ENCODE results near the gene ROS1.

ROS1 gene

DNA sequence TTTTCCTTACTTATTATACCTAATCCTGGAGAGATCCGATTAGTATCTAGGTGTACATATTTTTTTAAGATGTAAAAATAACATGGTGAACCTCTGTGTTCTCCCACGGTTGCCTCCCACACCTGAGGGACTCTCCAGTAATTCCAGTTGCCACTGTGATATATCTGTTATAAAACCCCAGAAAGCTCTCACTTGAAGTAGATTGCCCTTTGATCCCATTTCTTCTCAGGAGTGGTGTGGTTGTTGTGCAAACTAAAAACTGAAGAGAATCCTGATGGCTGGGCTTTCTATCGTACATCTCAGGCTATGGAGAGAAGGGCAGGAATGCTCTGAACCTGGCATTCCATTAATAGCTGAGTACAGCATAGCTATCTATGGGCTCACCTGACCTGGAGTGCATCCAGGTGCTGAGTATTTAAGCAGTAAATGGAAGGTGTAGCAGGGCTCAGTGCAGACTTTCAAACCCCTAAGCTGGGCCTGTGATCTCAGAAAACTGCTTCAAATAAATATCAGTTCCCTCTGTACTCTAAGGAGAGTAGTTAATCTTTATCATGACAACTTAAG, 119.4 kb downstream of the ROS1 start:
- DNase-seq, result no peak

DNA sequence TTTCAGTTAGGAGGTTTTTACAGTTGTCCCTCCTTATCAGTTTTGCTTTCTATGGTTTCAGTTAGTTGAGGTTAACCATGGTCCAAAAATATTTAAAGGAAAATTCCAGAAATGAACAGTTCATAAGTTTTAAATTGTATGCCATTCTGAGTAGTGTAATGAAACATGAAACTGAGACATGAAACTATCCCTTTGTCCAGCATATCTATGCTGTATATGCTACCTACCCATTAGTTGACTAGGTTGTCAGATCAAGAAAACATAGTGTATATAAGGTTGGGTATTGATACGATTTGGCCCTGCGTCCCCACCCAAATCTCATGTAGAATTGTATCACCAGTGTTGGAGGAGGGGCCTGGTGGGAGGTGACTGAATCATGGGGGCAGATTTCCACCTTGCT, 121.3 kb downstream of the ROS1 start:
- no peak for DNase-seq

DNA sequence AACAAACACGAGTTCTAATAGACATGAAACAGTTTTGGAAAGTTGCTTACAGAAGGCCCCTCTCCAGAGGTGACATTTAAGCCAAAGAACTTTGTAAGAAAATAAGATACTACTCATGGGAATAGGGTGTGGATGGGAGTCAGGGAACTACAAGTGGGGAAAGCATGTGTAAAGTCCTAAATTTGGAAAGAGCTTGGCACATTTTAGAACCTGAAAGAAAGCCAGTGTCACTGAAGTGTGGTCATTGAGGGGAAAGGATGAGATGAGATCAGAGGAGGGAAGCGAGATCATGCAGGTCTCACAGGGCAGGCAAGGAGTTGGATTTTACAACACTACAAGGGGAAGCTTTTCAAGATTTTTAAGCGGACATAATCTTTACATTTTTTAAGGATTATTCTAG, 122.4 kb downstream of the ROS1 start:
- DNase-seq, result no peak

DNA sequence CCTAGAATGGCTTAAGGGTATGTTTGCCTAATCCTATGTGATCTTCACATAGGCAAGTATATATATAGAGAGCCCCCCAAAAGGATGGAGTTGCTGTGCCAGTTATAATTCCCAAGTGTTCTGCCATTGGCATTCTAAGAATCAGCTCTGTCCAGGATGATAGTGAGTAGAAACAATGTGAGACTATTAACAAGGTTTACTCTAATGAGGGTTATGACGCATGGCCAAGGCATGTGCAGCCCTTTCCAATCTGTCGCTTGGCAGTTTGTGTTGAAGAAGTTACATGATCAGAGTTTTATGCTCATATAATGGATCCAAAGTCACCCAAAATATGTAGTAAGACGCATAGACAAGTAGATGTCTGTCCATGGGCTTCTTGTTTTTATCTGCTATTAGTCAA, 126.8 kb downstream of the ROS1 start:
- no peak for DNase-seq

DNA sequence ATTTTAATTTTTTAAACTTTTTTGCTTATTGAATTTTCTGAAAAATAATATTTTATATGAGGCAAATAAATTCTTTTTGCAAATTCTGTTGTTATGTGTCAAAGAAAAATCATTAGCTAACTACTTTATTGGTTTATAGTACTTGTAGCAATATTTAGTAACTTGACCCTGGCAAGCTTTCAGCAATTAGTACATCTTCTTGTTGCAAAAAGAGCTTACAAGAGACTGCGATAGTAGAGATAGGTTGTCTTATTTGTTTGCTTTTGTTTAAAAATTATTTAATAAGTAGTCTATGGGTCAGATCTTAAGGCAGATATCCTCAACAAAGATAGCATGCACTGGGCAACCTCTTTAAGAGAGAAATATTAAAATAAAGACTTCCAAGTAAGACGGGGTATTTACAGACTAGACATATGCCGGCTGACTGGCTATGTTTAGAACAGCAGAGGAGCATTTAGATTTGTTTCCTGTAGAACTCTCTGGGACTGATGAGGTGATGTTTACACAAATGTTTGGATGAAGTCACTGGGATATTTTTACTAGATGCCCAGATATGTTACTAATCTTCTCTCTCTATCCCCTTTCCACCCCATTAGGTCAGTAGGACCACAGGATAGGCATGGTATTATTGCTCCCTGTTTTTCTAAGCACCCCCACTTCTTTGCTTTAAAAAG, 135.4 kb downstream of the ROS1 start:
- DNase-seq, result no peak

DNA sequence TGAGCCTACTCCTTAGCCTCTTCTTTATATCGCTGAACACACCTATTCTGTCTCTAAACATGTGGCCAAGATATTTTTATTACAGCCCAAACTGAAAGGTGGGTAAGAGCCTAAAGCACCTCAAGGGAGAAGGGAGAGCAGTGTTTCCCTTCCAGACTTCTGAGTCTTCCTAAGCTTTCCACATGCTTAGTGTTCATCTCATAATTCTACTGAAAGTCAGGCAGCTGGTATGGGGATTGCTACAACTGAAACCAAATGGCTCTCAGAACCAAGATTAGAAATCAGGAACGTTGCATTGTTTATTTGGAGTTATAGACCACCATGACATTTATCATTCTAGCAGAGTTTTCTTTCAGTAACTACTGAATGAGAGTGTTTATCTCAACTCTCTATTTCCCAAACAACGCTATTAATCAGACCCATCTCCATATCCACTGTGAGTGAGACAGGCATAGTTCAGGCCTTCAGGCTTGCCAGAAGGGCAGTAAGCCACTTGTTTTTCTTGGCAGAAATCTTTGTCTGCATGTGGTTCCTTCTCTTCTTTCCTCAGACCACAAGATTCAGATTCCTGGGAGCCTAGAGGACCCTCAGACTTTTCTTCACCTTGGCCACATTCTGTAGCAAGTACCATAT, 137.5 kb downstream of the ROS1 start:
- DNase-seq, result no peak

DNA sequence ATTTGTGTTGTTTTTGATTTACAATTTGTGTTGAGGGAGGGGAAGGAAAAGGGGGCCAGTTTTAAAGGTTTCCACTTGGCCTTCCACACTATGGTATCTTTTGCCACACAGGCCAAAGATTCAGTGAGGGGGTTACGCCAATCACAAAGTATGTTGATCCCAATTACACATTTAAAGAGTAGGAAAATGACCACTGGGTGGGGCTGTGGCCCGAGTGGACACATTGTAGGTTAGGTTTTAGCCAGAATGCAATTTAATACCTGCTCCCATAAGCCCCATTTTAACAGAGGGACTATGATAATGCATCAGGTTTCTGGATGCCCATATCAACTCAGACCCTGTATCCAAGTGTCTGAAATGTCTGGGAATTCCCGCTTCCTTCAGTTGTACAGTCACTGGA, 144.8 kb downstream of the ROS1 start:
- no peak for DNase-seq

DNA sequence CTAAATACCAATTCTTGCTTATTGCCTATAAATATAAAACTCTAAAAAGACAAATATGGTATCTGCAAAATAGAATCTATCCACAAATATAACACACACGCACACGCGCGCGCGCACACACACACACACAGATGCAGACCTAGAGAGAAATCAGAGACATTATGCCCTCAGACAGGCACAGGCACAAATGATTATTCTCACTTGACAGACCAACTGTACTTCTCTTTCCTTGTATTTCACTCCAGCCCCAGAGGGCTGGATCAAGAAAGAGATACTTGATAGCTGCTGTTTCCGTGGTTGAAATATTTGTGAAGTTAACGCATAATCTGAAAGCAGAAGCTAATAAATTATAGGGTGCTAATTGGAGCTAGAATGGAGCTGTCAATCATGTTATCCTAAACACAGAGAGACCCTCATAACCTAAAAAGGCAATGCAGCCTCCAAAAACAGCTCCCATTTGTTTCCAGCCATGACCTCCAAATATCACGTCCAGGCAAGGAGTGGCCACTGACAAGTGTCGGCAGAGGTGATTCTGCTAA, 148.9 kb downstream of the ROS1 start:
- DNase-seq, result no peak

DNA sequence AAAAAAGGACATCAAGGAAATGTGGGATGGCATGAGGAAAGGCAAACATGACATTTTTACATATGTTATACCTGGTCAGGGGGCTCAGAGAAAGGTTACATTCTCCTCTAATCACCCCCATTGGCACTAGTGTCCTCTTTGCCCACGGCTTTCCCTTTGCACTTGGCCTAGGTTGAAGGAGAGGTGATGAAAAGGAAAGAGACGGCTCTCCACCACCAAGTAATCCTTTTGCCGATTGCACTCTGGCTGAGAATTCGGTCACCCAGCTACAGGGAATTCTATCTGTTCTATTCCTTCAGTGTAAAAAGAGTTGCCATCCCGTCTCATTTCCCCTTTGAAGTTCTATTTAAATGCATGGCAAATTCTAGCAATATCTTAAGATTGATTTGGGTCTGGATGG, 150.0 kb downstream of the ROS1 start:
- DNase-seq, result no peak

DNA sequence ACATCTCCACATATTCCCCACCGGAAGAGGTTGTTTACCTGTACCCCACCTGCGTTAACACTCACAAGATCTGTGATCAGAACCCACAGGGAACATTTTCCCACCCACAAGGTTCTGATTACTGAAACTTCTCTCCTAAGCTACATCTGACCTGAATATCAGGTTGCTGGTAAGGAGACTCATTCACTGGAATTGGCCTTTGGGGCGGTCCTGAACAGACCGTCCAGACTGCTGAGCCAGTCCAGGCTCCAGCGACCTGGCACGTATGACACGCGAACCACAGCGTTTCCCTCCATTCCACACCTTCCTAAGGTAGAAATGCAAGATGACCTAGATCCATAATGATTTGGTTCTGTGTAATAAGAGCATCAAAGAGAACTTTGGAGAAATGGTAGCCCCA, 150.5 kb downstream of the ROS1 start:
- DNase-seq, result no peak

DNA sequence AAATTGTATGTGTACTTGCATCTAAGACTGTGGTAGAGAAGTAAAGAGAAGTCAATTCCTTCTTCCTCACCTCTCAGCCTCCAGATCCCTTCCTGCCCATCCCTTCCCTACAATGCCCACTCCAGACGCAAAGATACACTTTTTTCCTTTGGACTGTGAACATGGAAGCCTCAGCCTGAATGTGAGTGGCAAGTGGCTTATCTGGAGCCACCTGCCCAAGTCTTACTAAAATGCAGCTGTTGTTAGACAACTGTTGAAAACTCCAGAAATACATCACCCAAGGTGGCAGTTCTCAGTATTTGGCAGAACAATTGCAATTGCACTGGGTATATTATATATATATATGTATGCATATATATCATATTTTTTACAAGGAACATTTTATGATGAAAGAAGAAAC, 152.9 kb downstream of the ROS1 start:
- DNase-seq, result no peak

DNA sequence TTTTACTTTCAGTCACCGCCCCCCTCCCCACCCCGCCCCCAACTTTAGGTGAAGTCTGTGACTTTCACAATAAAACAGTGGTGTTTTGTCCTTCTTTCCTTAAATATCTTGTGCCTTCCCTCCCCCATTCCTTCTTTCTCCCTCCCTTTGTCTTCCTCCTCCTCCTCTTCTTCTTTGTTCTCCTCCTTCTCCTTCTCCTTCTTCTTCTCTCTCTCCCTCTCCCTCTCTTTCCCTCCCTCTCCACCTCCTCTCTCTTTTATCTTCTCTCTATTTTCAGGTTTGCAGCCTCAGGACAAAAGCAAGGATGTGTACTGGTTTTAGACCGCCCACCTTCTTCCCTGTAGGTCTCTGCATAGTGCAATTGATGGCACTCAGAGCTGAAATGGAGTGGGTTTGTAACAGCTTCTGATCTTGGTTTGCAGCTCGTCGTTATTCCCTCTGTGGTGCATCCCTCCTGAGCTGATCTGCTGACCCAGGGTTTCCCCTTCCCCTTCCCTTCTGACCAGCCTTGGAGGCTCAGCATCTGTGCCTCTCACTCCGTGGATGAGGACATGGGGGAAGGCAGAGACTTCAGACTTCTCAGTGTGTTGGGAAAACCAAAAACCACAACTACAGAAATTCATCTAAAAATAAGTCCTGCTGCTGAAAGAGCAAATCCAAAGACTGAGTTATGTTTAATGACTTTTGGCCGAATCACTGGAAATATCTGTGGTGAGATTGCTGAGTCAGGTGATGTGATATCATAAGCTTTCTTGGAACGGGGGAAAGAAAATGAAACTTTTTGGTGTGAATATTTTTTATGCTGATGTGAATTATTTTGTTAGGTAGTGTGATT, 153.5 kb downstream of the ROS1 start:
- DNase-seq, result no peak

DNA sequence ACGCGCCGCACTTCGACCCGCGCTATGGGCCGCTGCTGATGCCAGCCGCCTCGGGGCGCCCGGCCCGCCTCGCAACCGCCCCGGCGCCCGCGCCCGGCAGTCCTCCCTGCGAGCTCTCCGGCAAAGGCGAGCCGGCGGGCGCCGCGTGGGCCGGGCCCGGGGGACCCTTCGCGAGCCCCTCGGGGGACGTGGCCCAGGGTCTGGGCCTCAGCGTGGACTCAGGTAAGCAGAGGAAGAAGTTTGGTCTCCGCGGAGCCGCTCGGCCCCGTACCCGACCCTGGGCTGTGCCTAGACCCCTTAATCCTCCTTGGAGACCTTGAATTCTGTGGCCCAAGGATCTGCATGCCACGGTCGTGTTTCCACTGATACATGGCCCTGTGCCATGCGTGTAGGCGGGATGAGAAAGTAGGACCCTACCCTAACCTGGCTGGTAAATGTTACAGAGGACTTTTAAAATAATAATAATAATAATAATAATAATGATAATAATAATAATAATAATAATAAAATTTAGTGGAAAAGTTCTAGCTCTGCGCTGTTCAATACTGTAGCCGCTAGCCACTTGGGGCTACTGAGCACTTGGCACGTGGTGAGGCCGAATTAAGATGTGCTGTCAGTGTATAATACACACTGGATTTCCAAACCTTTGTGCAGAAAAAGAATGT, 154.8 kb downstream of the ROS1 start:
- no peak for DNase-seq

DNA sequence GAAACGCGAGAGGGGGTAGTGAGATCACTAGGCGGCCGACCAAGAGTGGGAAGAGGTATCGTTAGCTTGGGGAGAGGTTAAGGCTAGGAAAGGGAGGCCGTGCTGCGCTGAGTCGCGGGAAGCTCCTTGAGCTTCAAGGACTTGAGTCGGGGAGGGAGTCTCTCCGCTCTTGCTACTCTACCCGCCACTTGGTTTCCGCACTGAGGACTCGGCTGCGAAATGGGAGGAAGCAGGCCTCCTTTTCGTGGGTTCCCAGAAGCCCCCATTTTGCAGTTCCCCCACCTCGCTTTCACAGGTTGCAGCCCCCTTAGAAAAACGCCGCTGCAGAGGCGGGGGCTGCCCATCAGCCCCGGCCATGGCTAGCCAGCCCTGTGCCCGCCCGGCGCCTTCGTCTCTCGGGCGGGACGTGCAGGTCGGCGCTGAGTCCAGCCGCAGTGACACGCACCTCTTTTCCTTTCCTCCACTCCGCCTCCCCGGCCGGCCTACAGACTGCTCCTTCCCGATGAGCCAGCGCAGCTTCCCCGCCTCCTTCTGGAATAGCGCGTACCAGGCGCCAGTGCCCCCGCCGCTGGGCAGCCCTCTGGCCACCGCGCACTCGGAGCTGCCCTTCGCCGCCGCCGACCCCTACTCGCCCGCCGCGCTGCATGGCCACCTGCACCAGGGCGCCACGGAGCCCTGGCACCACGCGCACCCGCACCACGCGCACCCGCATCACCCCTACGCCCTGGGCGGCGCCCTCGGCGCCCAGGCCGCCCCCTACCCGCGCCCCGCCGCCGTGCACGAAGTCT, 155.5 kb downstream of the ROS1 start:
- DNase-seq, result no peak

DNA sequence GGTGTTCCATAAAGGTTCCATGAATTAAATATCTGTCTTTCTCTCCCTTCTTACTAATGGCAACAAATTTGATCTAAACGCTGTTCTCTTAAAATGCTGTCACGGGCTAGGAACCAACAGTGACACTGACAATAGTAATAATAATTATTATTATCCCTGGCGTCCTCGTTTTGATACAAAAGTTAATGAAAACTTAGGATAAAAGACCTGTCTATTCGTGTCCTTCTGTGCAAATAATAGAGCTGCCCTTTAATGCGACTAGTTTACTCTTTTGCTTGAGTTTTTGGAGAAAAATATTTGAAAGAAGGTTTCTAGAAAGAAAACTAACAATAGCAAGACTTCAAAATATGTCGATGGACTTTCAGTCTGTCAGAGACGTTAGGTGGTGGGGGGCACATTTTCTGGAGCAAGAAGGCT, 156.1 kb downstream of the ROS1 start:
- DNase-seq, result no peak

DNA sequence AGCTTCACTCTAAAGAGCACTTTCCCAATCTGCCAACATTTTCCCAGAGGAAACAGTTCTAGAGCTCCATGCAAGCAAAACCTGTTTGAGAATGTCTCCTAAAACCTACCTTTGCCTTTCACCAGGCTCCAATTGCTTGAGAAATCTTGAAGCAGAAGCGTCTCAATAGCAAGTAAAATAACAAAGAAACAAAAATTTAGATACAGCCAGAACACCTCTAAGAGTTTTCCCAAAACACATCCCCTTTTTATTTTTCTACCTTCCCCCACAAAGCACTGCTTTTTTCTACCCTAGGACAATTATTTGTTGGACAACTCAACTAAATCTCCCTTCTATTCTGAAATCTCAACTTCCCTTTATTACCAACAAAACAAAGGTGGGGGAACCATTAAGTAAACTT, 156.8 kb downstream of the ROS1 start:
- DNase-seq, result no peak

DNA sequence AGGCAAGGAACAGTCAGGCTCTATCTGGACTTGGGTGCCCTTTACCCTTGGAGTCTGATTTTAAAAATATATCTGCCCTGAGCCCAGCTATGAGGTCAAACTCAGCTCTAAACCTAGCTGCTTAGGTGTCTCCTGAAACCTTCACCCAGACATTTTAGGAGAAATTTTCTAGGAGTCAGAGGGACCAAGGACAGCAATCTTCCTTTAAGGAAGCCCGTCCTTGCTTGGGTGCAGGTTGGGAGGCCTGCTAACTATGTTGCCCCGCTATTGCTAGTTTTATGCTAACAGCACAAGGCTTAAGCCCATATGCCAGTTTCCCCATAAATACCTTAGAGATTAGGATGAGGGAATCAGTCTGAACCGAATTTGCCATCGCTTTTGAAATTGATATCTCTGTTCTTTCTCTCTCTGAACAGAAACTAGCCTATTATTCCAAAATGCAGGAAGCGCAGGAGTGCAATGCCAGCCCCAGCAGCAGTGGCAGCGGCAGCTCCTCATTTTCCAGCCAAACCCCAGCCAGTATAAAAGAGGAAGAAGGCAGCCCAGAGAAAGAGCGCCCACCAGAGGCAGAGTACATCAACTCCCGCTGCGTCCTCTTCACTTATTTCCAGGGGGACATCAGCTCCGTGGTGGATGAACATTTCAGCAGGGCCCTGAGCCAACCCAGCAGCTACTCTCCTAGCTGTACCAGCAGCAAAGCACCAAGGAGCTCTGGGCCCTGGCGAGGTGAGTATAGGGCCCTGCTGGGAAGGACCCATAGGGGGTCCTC, 157.8 kb downstream of the ROS1 start:
- no peak for DNase-seq

DNA sequence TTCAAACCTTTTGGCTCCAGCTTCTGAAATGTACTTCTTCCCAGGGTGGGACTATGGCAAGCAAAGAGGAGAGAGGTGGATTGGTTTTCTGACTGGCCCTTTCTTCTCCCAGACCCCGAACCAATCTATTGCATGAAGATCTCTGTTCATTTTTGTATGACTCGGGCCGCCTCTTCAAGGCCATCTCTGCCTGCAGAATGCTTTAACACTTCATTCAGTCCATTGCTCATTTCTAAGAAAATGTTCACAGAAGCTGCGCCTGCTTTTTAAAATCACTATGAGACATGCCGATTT, 158.7 kb downstream of the ROS1 start:
- DNase-seq, result no peak

DNA sequence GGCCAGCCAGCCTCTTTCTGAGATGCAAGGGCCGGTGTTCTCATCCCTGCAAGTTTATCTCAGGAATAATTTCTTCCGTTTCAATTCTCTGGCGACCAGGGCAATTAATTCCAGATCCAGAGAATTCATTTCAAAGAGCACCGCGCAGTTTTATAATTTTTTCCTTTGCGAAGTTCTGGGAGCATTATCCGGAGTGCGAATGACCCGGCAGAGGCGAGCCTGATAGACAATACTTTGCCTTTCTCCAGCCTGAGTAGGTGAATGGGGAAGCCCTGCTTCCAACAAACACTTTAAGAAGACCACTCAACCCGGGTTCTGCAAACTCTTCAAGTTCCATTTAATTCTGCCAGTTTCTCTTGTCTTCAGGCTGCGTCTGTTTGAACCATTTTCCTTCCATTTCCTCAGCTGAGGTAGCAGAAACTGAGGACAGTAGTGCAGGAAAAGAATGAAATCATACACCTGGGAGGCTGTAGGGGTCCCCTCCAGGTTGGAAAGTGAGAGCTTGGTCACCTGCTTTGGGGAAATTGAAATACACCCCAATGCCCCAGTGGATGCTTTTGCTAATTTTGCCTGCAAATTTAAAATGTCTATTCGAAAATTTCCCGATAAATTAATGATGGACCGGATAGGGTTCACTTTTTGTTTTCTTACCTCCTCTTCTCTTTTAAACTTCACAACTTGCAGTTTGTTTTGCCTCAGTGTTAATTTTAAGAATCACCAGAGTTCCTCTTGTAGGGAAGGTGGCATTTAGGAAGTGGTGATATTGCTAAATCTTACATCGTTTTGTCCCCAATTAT, 159.3 kb downstream of the ROS1 start:
- no peak for DNase-seq

DNA sequence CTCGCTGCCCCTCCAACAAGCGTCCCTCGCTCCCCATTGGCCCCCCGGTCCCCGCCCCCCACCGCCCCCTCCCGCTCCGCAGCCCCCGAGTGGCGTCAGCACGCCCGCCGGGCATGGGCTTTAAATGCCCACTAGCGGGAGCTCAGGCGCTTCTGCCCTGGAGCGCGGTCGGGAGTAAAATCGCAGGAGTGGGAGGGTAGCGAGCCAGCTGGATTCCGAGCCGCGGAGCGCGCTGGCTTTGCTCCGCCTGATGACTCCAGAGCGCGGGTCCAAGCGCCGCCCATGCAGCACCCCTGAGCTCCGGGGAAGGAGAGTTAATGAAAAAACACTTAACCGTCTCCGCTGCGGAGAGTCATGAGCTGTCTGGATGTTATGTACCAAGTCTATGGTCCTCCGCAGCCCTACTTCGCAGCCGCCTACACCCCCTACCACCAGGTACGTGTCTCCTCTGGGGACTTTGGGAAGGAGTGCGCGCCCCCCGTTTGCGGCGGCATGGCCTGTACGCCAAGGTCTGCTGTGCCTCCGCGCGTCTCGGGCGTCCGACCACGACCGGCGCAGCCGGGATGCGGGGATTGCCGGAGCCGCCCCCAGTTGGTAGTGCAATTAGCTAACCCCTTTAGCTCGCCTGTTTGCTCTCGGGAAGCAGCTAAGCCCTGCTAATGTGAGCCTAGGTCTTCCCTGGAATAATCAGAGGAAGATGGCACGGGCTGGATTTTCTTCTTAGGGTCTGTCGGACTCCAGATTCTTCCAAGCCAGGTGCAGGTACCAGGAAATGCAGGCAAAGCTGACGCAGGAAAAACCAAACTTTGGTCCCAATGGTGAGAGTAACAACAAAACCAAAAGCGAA, 160.1 kb downstream of the ROS1 start, which contains the start of gene VGLL2:
Gene VGLL2 (plus strand): TSS at position 149 of the 847 bp plus-strand sequence. CDS start 206 bp downstream, at position 355.
- no peak for DNase-seq
